Activated CD8-positive, alpha-beta T cell treated with anti-CD3 and anti-CD28 coated beads for 36 hours (primary cell): Measurements from ENCODE around the gene MAP4K4. TPM values are rescaled to one million over a fixed set of nuclear protein-coding genes. Genes with fewer than 3 reads are reported as not detected.

Source experiments
- ATAC-seq: fragments of 200-7000 bp; cut with Tn5 transposase; one replicate; pipeline ENCODE4 v1.10.0; 2021; ENCODE audit warnings: mild to moderate bottlenecking, moderate library complexity
- CTCF ChIA-PET: fragments of 350-600 bp; sonication (Branson Sonifier 250); formaldehyde crosslinking; loops from one replicate; lab custom pipeline; 2021; ENCODE audit warnings: antibody characterized with exemption; lab: Charles Lee
- POLR2A ChIA-PET: fragments of 350-600 bp; sonication (Branson Sonifier 250); formaldehyde crosslinking; loops from one replicate; lab custom pipeline; 2021; ENCODE audit warnings: antibody characterized with exemption; lab: Charles Lee
- DNase-seq: peaks from one replicate; pipeline ENCODE4 v3.0.0-alpha.2; 2020
- H3K27ac Mint-ChIP-seq: one replicate; pipeline ENCODE4 v1.8.0; 2021; ENCODE audit warnings: mild to moderate bottlenecking, mixed read lengths
- H3K27me3 Mint-ChIP-seq: one replicate; pipeline ENCODE4 v1.8.0; 2021; ENCODE audit warnings: mixed read lengths
- H3K36me3 Mint-ChIP-seq: one replicate; pipeline ENCODE4 v1.8.0; 2021; ENCODE audit warnings: low read depth, mixed read lengths
- H3K4me1 Mint-ChIP-seq: one replicate; pipeline ENCODE4 v1.8.0; 2021; ENCODE audit warnings: low read depth, mixed read lengths
- H3K4me3 Mint-ChIP-seq: one replicate; pipeline ENCODE4 v1.8.0; 2021; ENCODE audit warnings: mild to moderate bottlenecking, moderate library complexity, mixed read lengths
- H3K9me3 Mint-ChIP-seq: one replicate; pipeline ENCODE4 v1.8.0; 2021; ENCODE audit warnings: mixed read lengths
- CTCF ChIP-seq: fragments of 200-600 bp; IDR thresholded peaks from one replicate; pipeline ENCODE4 v1.8.0; 2022; ENCODE audit warnings: antibody characterized with exemption, mild to moderate bottlenecking
- intact Hi-C: fragments of 100-400 bp; cut with micrococcal nuclease; formaldehyde crosslinking; loops from one replicate; pipeline ENCODE4 v1.10.0; 2022
- total RNA-seq, 2 experiments: library from RNA; stranded (reverse); gene quantifications; one replicate each; pipeline ENCODE4 v1.2.3, GENCODE V29; 2021

Gene MAP4K4
- total RNA-seq, 2 experiments from 2014 or later: 26.3 to 27.3 TPM

- intact Hi-C loops: loop anchor here (10.0 kb wide), 2 partner anchors 112 to 562 kb away; partner anchors contain the start of gene IL1R2
- H3K36me3 Mint-ChIP-seq: peaks cover 16% of the 10 kb centered on the region
- no peaks in the 10 kb centered on the region for H3K9me3 Mint-ChIP-seq
- H3K4me1 Mint-ChIP-seq: peaks cover 7% of the 10 kb centered on the region
- TF ChIP-seq CTCF: no peak
- ChIA-PET POLR2A (interaction anchor here (1.2 kb wide), 1 partner anchor 533 kb away, joined by 6 read pairs; no protein-coding TSS in a partner anchor), CTCF (interaction anchor here (0.7 to 3.2 kb wide), 21 partner anchors 10 to 567 kb away, joined by 3 to 31 read pairs (median 5); no protein-coding TSS in a partner anchor)
- ATAC-seq (no peak), DNase-seq (no peak)
- no peaks in the 10 kb centered on the region for H3K27me3 Mint-ChIP-seq
- H3K27ac Mint-ChIP-seq: peak overlapping the region; percentile 4
- no peak overlapping the region for H3K4me3 Mint-ChIP-seq
Measured at GRCh38 chr2:101882769-101883307, 185.3 kb downstream of the MAP4K4 start.

DNA sequence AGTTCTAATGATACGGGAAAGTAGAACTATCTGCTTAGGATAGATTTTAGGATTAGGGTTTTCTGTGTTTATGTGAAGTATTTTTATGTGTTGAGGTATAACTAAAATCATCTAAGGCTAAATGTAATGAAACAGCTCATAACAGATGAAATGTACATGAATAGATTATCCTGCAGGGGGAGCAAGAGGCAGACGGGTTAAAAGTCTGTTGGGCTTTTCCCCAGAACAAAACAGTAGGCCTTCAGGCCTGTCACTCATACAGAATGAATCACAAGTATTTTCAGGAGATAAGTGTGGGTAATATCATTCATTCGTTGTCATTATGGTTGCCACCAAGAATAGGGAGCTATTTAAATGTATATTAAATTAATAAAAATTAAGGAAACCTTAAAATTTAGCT lies 186.4 kb downstream of the MAP4K4 start:
- Mint-ChIP-seq H3K4me1 (peaks cover 7% of the 10 kb centered on the region), H3K27me3 (no peaks in the 10 kb centered on the region), H3K4me3 (no peak overlapping the region), H3K9me3 (no peaks in the 10 kb centered on the region), H3K36me3 (peaks cover 15% of the 10 kb centered on the region), H3K27ac (no peak overlapping the region)
- peak; percentile 58 for TF ChIP-seq CTCF
- POLR2A ChIA-PET: no interaction called here
- ATAC-seq (peak; percentile 97), DNase-seq (peak; percentile 48)
- intact Hi-C loops: loop anchor here (10.0 kb wide), 2 partner anchors 111 to 561 kb away; partner anchors contain the start of gene IL1R2
- CTCF ChIA-PET: interaction anchor here (0.6 to 3.2 kb wide), 70 partner anchors 9 to 674 kb away, joined by 3 to 31 read pairs (median 4); partner anchors contain the start of gene SLC9A4

GRCh38 chr2:101884423-101884822 lies 186.9 kb downstream of the MAP4K4 start:
- ChIA-PET CTCF (interaction anchor here (0.6 to 3.2 kb wide), 54 partner anchors 9 to 673 kb away, joined by 3 to 31 read pairs (median 4); no protein-coding TSS in a partner anchor), POLR2A (no interaction called here)
- Mint-ChIP-seq H3K36me3 (peaks cover 15% of the 10 kb centered on the region), H3K4me1 (peaks cover 7% of the 10 kb centered on the region), H3K27ac (no peak overlapping the region), H3K9me3 (no peaks in the 10 kb centered on the region), H3K27me3 (no peaks in the 10 kb centered on the region), H3K4me3 (no peak overlapping the region)
- ATAC-seq: no peak
- DNase-seq: no peak
- intact Hi-C loops: loop anchor here (10.0 kb wide), 2 partner anchors 110 to 560 kb away; partner anchors contain the start of gene IL1R2
- no peak for TF ChIP-seq CTCF

DNA sequence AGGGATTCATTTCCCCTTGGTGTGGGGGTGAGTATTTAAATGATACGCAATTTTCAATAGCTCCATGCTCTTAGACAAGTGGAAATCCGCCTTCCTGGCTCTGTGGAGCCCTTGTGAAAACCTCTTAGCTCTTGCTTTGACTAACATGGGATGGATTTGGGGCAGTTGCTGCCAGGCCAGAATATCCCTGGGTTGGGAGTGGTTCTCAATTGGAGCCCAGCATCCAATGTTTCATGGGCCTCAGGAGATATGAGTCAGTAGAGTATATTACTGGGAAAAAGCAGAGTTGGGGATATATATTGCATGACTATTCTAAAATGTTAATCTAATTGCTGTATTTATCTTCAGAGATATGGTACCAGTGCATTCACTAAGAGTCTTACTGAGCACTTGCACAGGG lies 189.8 kb downstream of the MAP4K4 start:
- Mint-ChIP-seq H3K4me3 (no peak overlapping the region), H3K36me3 (peaks cover 22% of the 10 kb centered on the region), H3K27me3 (no peaks in the 10 kb centered on the region), H3K4me1 (peaks cover 11% of the 10 kb centered on the region), H3K9me3 (no peaks in the 10 kb centered on the region), H3K27ac (no peak overlapping the region)
- CTCF ChIA-PET: no interaction called here
- TF ChIP-seq CTCF: no peak
- DNase-seq (no peak), ATAC-seq (no peak)
- intact Hi-C loops: loop anchor here (10.0 kb wide), 2 partner anchors 107 to 557 kb away; partner anchors contain the start of gene IL1R2
- POLR2A ChIA-PET: no interaction called here

- DNase-seq (no peak), ATAC-seq (no peak)
- POLR2A ChIA-PET: no interaction called here
- Mint-ChIP-seq H3K27me3 (no peaks in the 10 kb centered on the region), H3K27ac (no peak overlapping the region), H3K9me3 (no peaks in the 10 kb centered on the region), H3K4me3 (no peak overlapping the region), H3K4me1 (peaks cover 10% of the 10 kb centered on the region), H3K36me3 (peaks cover 26% of the 10 kb centered on the region)
- CTCF ChIA-PET: no interaction called here
- intact Hi-C loops: loop anchor here (10.0 kb wide), 3 partner anchors 105 to 555 kb away; partner anchors contain the start of gene IL1R2
- no peak for TF ChIP-seq CTCF
Measured at GRCh38 chr2:101889460-101890098, 192.1 kb downstream of the MAP4K4 start.
